Stimulated activated CD4-positive, alpha-beta T cell treated with anti-CD3 and anti-CD28 coated beads, Interleukin-15, amount 100 ng/mL, for 1 hour (primary cell): ENCODE results near the gene VARS2.
"Not testable (repeated sequence)": the region's sequence is repeated elsewhere in the genome, so short reads cannot be mapped to it uniquely, and the experiment has no call there.

ENCODE experiments used
- DNase-seq, 2 donors: peaks; one replicate each; pipeline ENCODE4 v3.0.0-alpha.2; 2020; ENCODE audit warnings: low read depth in 1 of 2, low spot score in 1 of 2

The VARS2 gene

GRCh38 chr6:30960907-30961673 is 47.1 kb downstream of the VARS2 start:
- no peak for DNase-seq

GRCh38 chr6:30962716-30963115 is 48.7 kb downstream of the VARS2 start:
- DNase-seq: no peak

GRCh38 chr6:30963641-30964040 is 49.6 kb downstream of the VARS2 start:
- no peak for DNase-seq

- no peak for DNase-seq
Observed at GRCh38 chr6:30964075-30964474, 50.0 kb downstream of the VARS2 start.

- DNase-seq: no peak
Observed at GRCh38 chr6:30965140-30965601, 51.1 kb downstream of the VARS2 start.

- DNase-seq: no peak
Observed at GRCh38 chr6:30966154-30966553, 52.1 kb downstream of the VARS2 start.

GRCh38 chr6:30969171-30969570 is 55.1 kb downstream of the VARS2 start:
- DNase-seq: not testable (repeated sequence)

- DNase-seq: no peak
Observed at GRCh38 chr6:30970946-30971345, 56.9 kb downstream of the VARS2 start.

- no peak for DNase-seq
Observed at GRCh38 chr6:30972816-30973215, 58.8 kb downstream of the VARS2 start.

- no peak for DNase-seq
Observed at GRCh38 chr6:30974490-30975252, 60.6 kb downstream of the VARS2 start.
